Panc1 (cell line): Measurements from ENCODE around the gene TSC1. TPM values are rescaled to one million over a fixed set of nuclear protein-coding genes. Genes with fewer than 3 reads are reported as not detected.

Experiments
- ATAC-seq: fragments of 200-7000 bp; cut with Tn5 transposase; 2 replicates; pipeline ENCODE4 v1.9.1; 2020; ENCODE audit warnings: mild to moderate bottlenecking, moderate library complexity
- BruUV-seq: library from RNA; stranded (reverse); fragments of 400-500 nt; replicated peaks from 2 replicates; lab custom pipeline; 2021; lab: Mats Ljungman, UMichigan
- CTCF ChIA-PET: fragments of 300-600 bp; sonication (Branson Sonifier 250); formaldehyde crosslinking; loops from one replicate; lab custom pipeline; 2022; ENCODE audit warnings: antibody characterized with exemption; lab: Charles Lee
- POLR2A ChIA-PET: fragments of 300-600 bp; sonication (Branson Sonifier 250); formaldehyde crosslinking; loops from one replicate; lab custom pipeline; 2022; ENCODE audit warnings: antibody characterized with exemption; lab: Charles Lee
- DNase-seq: peaks from one replicate; pipeline ENCODE4 v3.0.0-alpha.2; 2010; ENCODE audit warnings: low read depth, low spot score
- H3K27ac ChIP-seq: 2 replicates; pipeline ENCODE4 v1.5.1; 2011; ENCODE audit warnings: mild to moderate bottlenecking, low read length, inconsistent platforms
- H3K27me3 ChIP-seq: fragments of 200-500 bp; sonication (Bioruptor generic); 2 replicates; pipeline ENCODE4 v1.6.0; 2014; ENCODE audit warnings: low read length, inconsistent platforms; ENCODE audit not compliant: control insufficient read depth, insufficient read depth
- H3K36me3 ChIP-seq: fragments of 200-500 bp; sonication (Bioruptor generic); 2 replicates; pipeline ENCODE4 v1.5.1; 2014; ENCODE audit warnings: inconsistent platforms, mild to moderate bottlenecking, low read length, moderate library complexity; ENCODE audit not compliant: control insufficient read depth, insufficient read depth
- H3K4me1 ChIP-seq: 2 replicates; pipeline ENCODE4 v1.5.1; 2011; ENCODE audit warnings: inconsistent platforms, mild to moderate bottlenecking, low read length, moderate library complexity; ENCODE audit not compliant: control insufficient read depth, insufficient read depth
- H3K4me3 ChIP-seq, 2 experiments: 2 replicates each; pipeline ENCODE4 v1.5.1; 2011 to 2012; ENCODE audit warnings: low read depth in 2 of 2, low read length in 2 of 2, mild to moderate bottlenecking in 2 of 2, inconsistent platforms in 1 of 2, moderate library complexity in 1 of 2
- H3K9me3 ChIP-seq: fragments of 200-500 bp; sonication (Bioruptor generic); 2 replicates; pipeline ENCODE4 v1.5.1; 2014; ENCODE audit warnings: low read depth, mild to moderate bottlenecking, inconsistent platforms, low read length, moderate library complexity; ENCODE audit not compliant: control insufficient read depth, insufficient read depth
- CTCF ChIP-seq: fragments of 450-650 bp; IDR thresholded peaks from 2 replicates; pipeline ENCODE4 v1.5.1; 2017; ENCODE audit warnings: mild to moderate bottlenecking
- POLR2AphosphoS5 ChIP-seq: IDR thresholded peaks from 2 replicates; pipeline ENCODE4 v1.6.1; 2012; ENCODE audit warnings: mild to moderate bottlenecking, low read depth, low read length, moderate library complexity
- REST ChIP-seq, 2 experiments: IDR thresholded peaks; 2 replicates each; pipeline ENCODE4 v1.6.1; 2011 to 2012; ENCODE audit warnings: low read depth in 2 of 2, control low read depth in 1 of 2, low read length in 1 of 2, mild to moderate bottlenecking in 1 of 2, moderate library complexity in 1 of 2; ENCODE audit not compliant: insufficient read depth in 1 of 2
- SIN3A ChIP-seq: IDR thresholded peaks from 2 replicates; pipeline ENCODE4 v1.6.1; 2012; ENCODE audit warnings: low read depth, mild to moderate bottlenecking, low read length, moderate library complexity, borderline replicate concordance; ENCODE audit not compliant: insufficient read depth
- TCF7L2 ChIP-seq: IDR thresholded peaks from 2 replicates; pipeline ENCODE4 v1.6.1; 2011; ENCODE audit warnings: mild to moderate bottlenecking, low read depth, low read length, inconsistent platforms
- in situ Hi-C: cut with HindIII; loops from 2 replicates; pipeline ENCODE4 v1.10.0; 2016; ENCODE audit warnings: low sequenced_read_pairs, low pct_unique_long_range_greater_than_20kb
- intact Hi-C: fragments of 100-400 bp; cut with micrococcal nuclease; formaldehyde crosslinking; loops from one replicate; pipeline ENCODE4 v1.10.0; 2022; ENCODE audit not compliant: unreplicated experiment
- total RNA-seq: library from RNA; stranded (reverse); gene quantifications from one replicate; pipeline ENCODE4 v1.2.1, GENCODE V29; 2021; ENCODE audit not compliant: unreplicated experiment

Gene TSC1
- total RNA-seq, 1 experiment from 2014 or later, result 27.4 TPM

- H3K9me3 ChIP-seq, result no peaks in the 10 kb centered on the region
- no peaks in the 10 kb centered on the region for H3K27me3 ChIP-seq
- ChIA-PET POLR2A (interaction anchor here (0.6 kb wide), 2 partner anchors 121 to 180 kb away, joined by 9 to 16 read pairs; no protein-coding TSS in a partner anchor), CTCF (no interaction called here)
- peaks cover 6% of the 10 kb centered on the region for H3K4me1 ChIP-seq
- no peak overlapping the region for H3K27ac ChIP-seq
- H3K36me3 ChIP-seq, result no peaks in the 10 kb centered on the region; the same call in 1 of the 2 replicates
- no peak for DNase-seq
- H3K4me3 ChIP-seq, result no peak overlapping the region
- ATAC-seq, result no peak
- intact Hi-C loops (no loop called here), in situ Hi-C loops (no loop called here)
- TSS peak; percentile 78 for BruUV-seq
- TF ChIP-seq SIN3A (no peak), REST (IDR thresholded peaks at IDR 0.05; ENCODE audit: insufficient read depth in 1 of 2, low read depth in 2 of 2, low read length in 1 of 2) (no peak), CTCF (no peak), TCF7L2 (no peak), POLR2AphosphoS5 (no peak)
These were observed 64.1 kb downstream of the TSC1 start for GRCh38 chr9:132880324-132880661.

- H3K27me3 ChIP-seq, result no peaks in the 10 kb centered on the region
- peak overlapping the region in 1 of 2 experiments; percentile 92; a peak in 2 of 4 replicates for H3K4me3 ChIP-seq
- ChIA-PET CTCF (no interaction called here), POLR2A (interaction anchor here (0.6 to 0.7 kb wide), 3 partner anchors 37 to 180 kb away, joined by 5 to 16 read pairs (median 9); no protein-coding TSS in a partner anchor)
- intact Hi-C loops, result no loop called here
- no peak for ATAC-seq
- no peak for DNase-seq
- no peaks in the 10 kb centered on the region; the same call in 1 of the 2 replicates for H3K36me3 ChIP-seq
- in situ Hi-C loops, result no loop called here
- peaks cover 6% of the 10 kb centered on the region for H3K4me1 ChIP-seq
- no peak for TF ChIP-seq REST (IDR thresholded peaks at IDR 0.05; ENCODE audit: insufficient read depth in 1 of 2, low read depth in 2 of 2, low read length in 1 of 2)
- TF ChIP-seq CTCF, result no peak
- no peak for TF ChIP-seq SIN3A
- no peak for TF ChIP-seq POLR2AphosphoS5
- no peaks in the 10 kb centered on the region for H3K9me3 ChIP-seq
- BruUV-seq, result no TSS peak
- H3K27ac ChIP-seq, result no peak overlapping the region
These were observed 64.7 kb downstream of the TSC1 start for GRCh38 chr9:132879457-132880323.
